Natural killer cell (primary cell): ENCODE measurements around the gene AFAP1. TPM values are rescaled to one million over a fixed set of nuclear protein-coding genes. Genes with fewer than 3 reads are reported as not detected.

Source experiments
- ATAC-seq, 3 donors: fragments of 150-1000 bp in 2 of 3; fragments of 200-7000 bp in 1 of 3; cut with Tn5 transposase; 1 replicate in 1 of 3; 2 replicates in 2 of 3; pipeline ENCODE4 v1.10.0; 2021; ENCODE audit warnings: mild to moderate bottlenecking in 2 of 3, moderate library complexity in 2 of 3
- DNase-seq, 2 donors: peaks; one replicate each; pipeline versions ENCODE4 v3.0.0 to v3.0.0-alpha.2; 2013 to 2021; ENCODE audit warnings: mixed read lengths in 1 of 2
- H3K27ac ChIP-seq: one replicate; pipeline ENCODE4 v1.5.1; 2013; ENCODE audit warnings: mild to moderate bottlenecking, low read length
- H3K27me3 ChIP-seq: one replicate; pipeline ENCODE4 v1.6.1; 2013; ENCODE audit warnings: low read length; ENCODE audit not compliant: control insufficient read depth, insufficient read depth
- H3K36me3 ChIP-seq: one replicate; pipeline ENCODE4 v1.6.1; 2013; ENCODE audit warnings: low read length; ENCODE audit not compliant: control insufficient read depth, insufficient read depth
- H3K4me1 ChIP-seq: one replicate; pipeline ENCODE4 v1.6.1; 2013; ENCODE audit warnings: low read length; ENCODE audit not compliant: control insufficient read depth, insufficient read depth
- H3K4me3 ChIP-seq: one replicate; pipeline ENCODE4 v1.5.1; 2013; ENCODE audit warnings: low read length
- H3K9me3 ChIP-seq: one replicate; pipeline ENCODE4 v1.6.1; 2013; ENCODE audit warnings: low read length; ENCODE audit not compliant: control insufficient read depth, insufficient read depth
- H3K27ac Mint-ChIP-seq, 2 donors: one replicate each; pipeline ENCODE4 v1.8.0; 2022; ENCODE audit warnings: mild to moderate bottlenecking in 2 of 2, mixed read lengths in 2 of 2, moderate library complexity in 1 of 2
- H3K27me3 Mint-ChIP-seq, 2 donors: one replicate each; pipeline ENCODE4 v1.8.0; 2022; ENCODE audit warnings: low read depth in 2 of 2, mixed read lengths in 2 of 2
- H3K36me3 Mint-ChIP-seq: one replicate; pipeline ENCODE4 v1.8.0; 2022; ENCODE audit warnings: mixed read lengths
- H3K4me1 Mint-ChIP-seq, 2 donors: one replicate each; pipeline ENCODE4 v1.8.0; 2022; ENCODE audit warnings: mixed read lengths in 2 of 2
- H3K4me3 Mint-ChIP-seq: one replicate; pipeline ENCODE4 v1.8.0; 2022; ENCODE audit warnings: mild to moderate bottlenecking, moderate library complexity, mixed read lengths
- H3K9me3 Mint-ChIP-seq, 2 donors: one replicate each; pipeline ENCODE4 v1.8.0; 2022; ENCODE audit warnings: mixed read lengths in 2 of 2
- WGBS: methylation state at CpG from one replicate; pipeline ENCODE4 v1.1.7; 2013; ENCODE audit warnings: missing lambda C conversion rate; ENCODE audit not compliant: insufficient coverage; 5-methylcytosine and 5-hydroxymethylcytosine counted together
- intact Hi-C: fragments of 100-400 bp; cut with micrococcal nuclease; formaldehyde crosslinking; loops from one replicate; pipeline ENCODE4 v1.14.2; 2022
- total RNA-seq, 4 donors: library from RNA; stranded (reverse); fragments of 120-200 nt in 1 of 4; gene quantifications; one replicate each; pipeline versions ENCODE4 v1.2.3 to v1.2.4, GENCODE V29; 2013 to 2022
- TF ChIP-seq, protein P1 (sequence below): fragments of 200-600 bp; IDR thresholded peaks from one replicate; pipeline ENCODE4 v1.8.0; 2022; ENCODE audit warnings: antibody characterized with exemption

Gene AFAP1
- total RNA-seq, 3 donors from 2014 or later (not counting 1 experiment from before 2014, with no cell fraction given) = 4.9 to 12.5 (median 9.5) TPM

DNA sequence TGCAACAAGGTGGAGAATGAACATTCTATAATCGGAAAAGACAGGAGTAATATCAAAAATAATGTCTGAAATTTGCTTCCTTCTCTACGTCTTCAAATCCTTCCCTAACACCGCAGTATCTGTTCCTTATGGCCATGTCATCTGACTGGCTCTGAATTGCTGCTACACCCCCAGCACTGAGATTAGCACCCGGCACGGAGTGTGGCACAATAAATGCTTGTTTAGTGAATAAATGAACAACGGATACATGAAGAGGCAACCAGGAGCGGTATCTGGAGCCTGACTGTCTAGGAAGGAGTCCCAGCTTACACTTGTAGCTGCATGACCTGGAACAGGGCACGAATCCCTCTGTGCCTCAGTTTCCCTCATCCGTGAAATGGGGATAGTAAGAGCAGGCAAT, 164.3 kb downstream of the AFAP1 start:
- intact Hi-C loops = no loop called here
- H3K4me3 Mint-ChIP-seq = no peak overlapping the region
- TF ChIP-seq, protein P1, sequence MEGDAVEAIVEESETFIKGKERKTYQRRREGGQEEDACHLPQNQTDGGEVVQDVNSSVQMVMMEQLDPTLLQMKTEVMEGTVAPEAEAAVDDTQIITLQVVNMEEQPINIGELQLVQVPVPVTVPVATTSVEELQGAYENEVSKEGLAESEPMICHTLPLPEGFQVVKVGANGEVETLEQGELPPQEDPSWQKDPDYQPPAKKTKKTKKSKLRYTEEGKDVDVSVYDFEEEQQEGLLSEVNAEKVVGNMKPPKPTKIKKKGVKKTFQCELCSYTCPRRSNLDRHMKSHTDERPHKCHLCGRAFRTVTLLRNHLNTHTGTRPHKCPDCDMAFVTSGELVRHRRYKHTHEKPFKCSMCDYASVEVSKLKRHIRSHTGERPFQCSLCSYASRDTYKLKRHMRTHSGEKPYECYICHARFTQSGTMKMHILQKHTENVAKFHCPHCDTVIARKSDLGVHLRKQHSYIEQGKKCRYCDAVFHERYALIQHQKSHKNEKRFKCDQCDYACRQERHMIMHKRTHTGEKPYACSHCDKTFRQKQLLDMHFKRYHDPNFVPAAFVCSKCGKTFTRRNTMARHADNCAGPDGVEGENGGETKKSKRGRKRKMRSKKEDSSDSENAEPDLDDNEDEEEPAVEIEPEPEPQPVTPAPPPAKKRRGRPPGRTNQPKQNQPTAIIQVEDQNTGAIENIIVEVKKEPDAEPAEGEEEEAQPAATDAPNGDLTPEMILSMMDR = no peak
- 87% methylated on average over 6 of the region's 9 CpGs for WGBS
- no peaks in the 10 kb centered on the region for H3K27me3 ChIP-seq
- no peaks in the 10 kb centered on the region for H3K4me1 Mint-ChIP-seq
- no peaks in the 10 kb centered on the region for H3K9me3 ChIP-seq
- no peaks in the 10 kb centered on the region for H3K36me3 Mint-ChIP-seq
- peaks cover 7% of the 10 kb centered on the region for H3K4me1 ChIP-seq
- no peaks in the 10 kb centered on the region for H3K36me3 ChIP-seq
- H3K27ac ChIP-seq = no peak overlapping the region
- H3K9me3 Mint-ChIP-seq = no peaks in the 10 kb centered on the region
- ATAC-seq (no peak), DNase-seq (no peak)
- H3K27ac Mint-ChIP-seq = no peak overlapping the region
- H3K27me3 Mint-ChIP-seq = no peaks in the 10 kb centered on the region
- no peak overlapping the region for H3K4me3 ChIP-seq

DNA sequence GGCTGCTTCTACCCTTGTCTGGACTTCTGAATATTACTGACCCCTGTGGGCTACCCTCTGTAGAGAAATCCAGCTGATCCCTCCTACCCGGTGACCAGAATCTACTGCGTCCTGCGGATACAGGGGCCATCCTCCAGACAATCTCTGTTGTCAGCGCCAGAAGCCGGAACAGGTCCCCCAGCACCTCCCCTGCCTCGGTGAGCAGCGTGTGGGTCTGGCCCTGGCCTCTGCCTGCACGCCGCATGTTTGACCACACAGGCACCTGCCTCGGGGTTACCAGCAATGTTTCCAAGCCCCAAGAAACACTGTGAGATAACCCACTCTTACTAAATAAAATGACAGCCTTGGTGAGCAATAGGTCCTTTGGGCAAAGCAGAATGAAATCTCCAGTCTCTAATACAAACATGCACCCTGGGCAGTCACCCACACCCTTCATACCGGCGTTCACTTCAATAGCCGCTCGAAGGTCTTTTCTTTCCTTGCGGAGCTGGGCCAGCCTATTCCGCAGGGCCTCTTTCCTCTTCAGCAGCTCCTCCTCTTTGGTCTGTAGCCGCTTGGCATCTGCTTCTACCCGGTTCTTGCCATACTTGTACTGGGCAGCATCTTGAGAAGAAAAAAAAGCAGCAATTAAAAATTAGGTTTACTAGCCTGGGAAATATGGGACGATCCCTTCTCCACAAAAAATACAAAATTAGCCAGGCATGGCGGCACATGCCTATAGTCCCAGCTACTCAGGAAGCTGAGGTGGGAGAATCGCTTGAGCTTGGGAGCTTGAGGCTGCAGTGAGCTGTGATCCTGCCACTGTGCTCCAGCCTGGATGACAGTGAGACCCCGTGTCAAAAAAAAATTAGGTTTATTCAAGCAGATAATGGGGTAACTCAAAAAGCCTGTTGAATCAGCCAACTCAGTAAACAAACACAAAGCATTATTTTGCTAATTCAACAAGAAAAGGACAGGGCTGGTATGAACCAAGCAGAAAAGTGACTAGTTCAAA, 165.1 kb downstream of the AFAP1 start:
- H3K4me3 Mint-ChIP-seq = no peak overlapping the region
- intact Hi-C loops = no loop called here
- H3K36me3 ChIP-seq = no peaks in the 10 kb centered on the region
- no peaks in the 10 kb centered on the region for H3K27me3 Mint-ChIP-seq
- no peaks in the 10 kb centered on the region for H3K36me3 Mint-ChIP-seq
- H3K4me3 ChIP-seq = no peak overlapping the region
- no peak for ATAC-seq
- H3K9me3 Mint-ChIP-seq = no peaks in the 10 kb centered on the region
- H3K27ac ChIP-seq = no peak overlapping the region
- no peak overlapping the region for H3K27ac Mint-ChIP-seq
- H3K4me1 Mint-ChIP-seq = no peaks in the 10 kb centered on the region
- H3K4me1 ChIP-seq = peaks cover 7% of the 10 kb centered on the region
- H3K9me3 ChIP-seq = no peaks in the 10 kb centered on the region
- 90% methylated on average over 21 of the region's 22 CpGs for WGBS
- H3K27me3 ChIP-seq = no peaks in the 10 kb centered on the region
- TF ChIP-seq, protein P1 = no peak
- DNase-seq = no peak

DNA sequence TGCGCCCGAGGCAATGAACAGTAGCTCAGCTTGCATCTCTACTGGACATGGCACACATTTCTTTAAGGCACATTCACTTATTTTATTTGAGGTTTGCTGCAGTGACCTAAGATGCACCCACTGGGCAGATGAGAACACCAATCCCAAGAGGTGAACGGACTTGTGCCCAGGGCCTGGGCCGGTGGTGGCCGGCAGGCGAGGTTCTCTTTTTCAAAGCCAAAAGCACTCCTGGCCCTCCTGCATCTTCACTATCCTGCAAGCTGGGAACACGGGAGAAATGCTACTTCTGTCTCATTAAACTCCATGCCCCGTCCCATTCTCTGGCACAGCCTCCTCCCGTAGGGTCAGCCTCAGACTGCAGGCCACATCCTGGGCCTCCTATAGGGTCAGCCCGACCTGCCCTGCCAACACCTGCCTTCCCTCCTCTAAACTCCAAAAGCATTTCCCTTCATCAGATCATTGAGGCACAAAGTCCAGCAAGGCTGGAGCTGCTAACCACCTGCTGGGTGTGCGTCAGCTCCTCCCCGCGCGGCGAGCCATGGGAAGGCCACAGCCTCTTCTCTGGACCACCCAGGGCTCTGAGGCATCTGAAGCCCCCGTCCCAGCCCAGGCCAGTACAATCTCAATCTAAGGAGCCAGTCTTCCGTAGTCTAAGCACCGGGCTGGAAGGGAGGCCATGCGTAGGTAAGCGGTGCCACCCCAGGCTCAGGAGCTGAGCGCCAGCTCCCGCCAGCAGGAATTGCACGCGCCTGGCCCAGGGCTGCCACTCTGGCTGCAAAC, 166.1 kb downstream of the AFAP1 start:
- no peak for DNase-seq
- Histone ChIP-seq H3K4me1 (peaks cover 7% of the 10 kb centered on the region), H3K4me3 (no peak overlapping the region), H3K9me3 (no peaks in the 10 kb centered on the region), H3K36me3 (no peaks in the 10 kb centered on the region), H3K27ac (no peak overlapping the region), H3K27me3 (no peaks in the 10 kb centered on the region)
- Mint-ChIP-seq H3K4me1 (no peaks in the 10 kb centered on the region), H3K27me3 (no peaks in the 10 kb centered on the region), H3K36me3 (no peaks in the 10 kb centered on the region), H3K4me3 (no peak overlapping the region), H3K27ac (no peak overlapping the region), H3K9me3 (no peaks in the 10 kb centered on the region)
- intact Hi-C loops = no loop called here
- 88% methylated on average over 24 of the region's 24 CpGs for WGBS
- ATAC-seq = no peak
- TF ChIP-seq, protein P1 = no peak
